Measurements from ENCODE around the gene HMCN1.

- TF ChIP-seq CTCF (IDR thresholded peaks at IDR 0.05; ENCODE audit: poor library complexity, severe bottlenecking) (no peak), POLR2AphosphoS5 (IDR thresholded peaks at IDR 0.05) (no peak), REST (IDR thresholded peaks at IDR 0.05; ENCODE audit: borderline replicate concordance) (no peak)
Measured at GRCh38 chr1:186102107-186102506, 367.9 kb downstream of the HMCN1 start.
